ENCODE results near the gene TYW3. TPM values are rescaled to one million over a fixed set of nuclear protein-coding genes. Genes with fewer than 3 reads are reported as not detected.

TYW3 gene
- total RNA-seq, 1 donor from 2014 or later: 22.2 TPM

GRCh38 chr1:74775735-74776134 is 42.8 kb downstream of the TYW3 start:
- intact Hi-C loops (cut with micrococcal nuclease): no loop called here
- no peak for ATAC-seq
- no peak for DNase-seq

GRCh38 chr1:74777525-74777924 is 44.6 kb downstream of the TYW3 start:
- ATAC-seq (no peak), DNase-seq (no peak)
- intact Hi-C loops (cut with micrococcal nuclease): no loop called here

- DNase-seq: no peak
- intact Hi-C loops (cut with micrococcal nuclease): no loop called here
- no peak for ATAC-seq
These were observed 46.8 kb downstream of the TYW3 start for GRCh38 chr1:74779750-74780149.

- ATAC-seq (no peak), DNase-seq (no peak)
- intact Hi-C loops (cut with micrococcal nuclease): no loop called here
These were observed 47.6 kb downstream of the TYW3 start for GRCh38 chr1:74780594-74780993.

GRCh38 chr1:74785944-74786343 is 53.0 kb downstream of the TYW3 start:
- DNase-seq (no peak), ATAC-seq (no peak)
- intact Hi-C loops (cut with micrococcal nuclease): no loop called here

- no peak for DNase-seq
- ATAC-seq: no peak
- intact Hi-C loops (cut with micrococcal nuclease): no loop called here
These were observed 57.5 kb downstream of the TYW3 start for GRCh38 chr1:74790453-74790852.

GRCh38 chr1:74791491-74791890 is 58.5 kb downstream of the TYW3 start:
- DNase-seq: no peak
- intact Hi-C loops (cut with micrococcal nuclease): no loop called here

GRCh38 chr1:74799119-74799657 is 66.2 kb downstream of the TYW3 start:
- ATAC-seq: no peak
- no peak for DNase-seq
- intact Hi-C loops (cut with micrococcal nuclease): no loop called here

More at GRCh38 chr1:74791491-74791890, 58.5 kb downstream of the TYW3 start:
- ATAC-seq: no peak

- intact Hi-C loops (cut with micrococcal nuclease): no loop called here
- no peak for DNase-seq
- no peak for ATAC-seq
These were observed 78.7 kb downstream of the TYW3 start for GRCh38 chr1:74811436-74812179.

GRCh38 chr1:74812180-74812541 is 79.2 kb downstream of the TYW3 start:
- ATAC-seq (no peak), DNase-seq (no peak)
- intact Hi-C loops (cut with micrococcal nuclease): no loop called here

Other genes with a start within 250 kb of the TYW3 start
- gene LRRC53, start 220.5 kb upstream of the TYW3 start, total RNA-seq: not detected
- not detected for gene ERICH3, start 59.4 kb upstream of the TYW3 start, total RNA-seq
- gene CRYZ, start 102 bp upstream of the TYW3 start, total RNA-seq: 39.2 TPM

All from left ventricle myocardium superior (tissue), 1 donor.